Measurements from ENCODE around the gene FRY. TPM values are rescaled to one million over a fixed set of nuclear protein-coding genes. Genes with fewer than 3 reads are reported as not detected.

Gene FRY
- total RNA-seq, 1 experiment from 2014 or later: 5.3 TPM

GRCh38 chr13:32042551-32042950 is 11.0 kb downstream of the FRY start:
- no peaks in the 10 kb centered on the region for H3K9me3 Mint-ChIP-seq
- ATAC-seq (no peak), DNase-seq (ENCODE audit: low spot score) (no peak)
- H3K4me3 Mint-ChIP-seq: no peak overlapping the region
- peaks cover 13% of the 10 kb centered on the region for H3K4me1 Mint-ChIP-seq
- no peaks in the 10 kb centered on the region for H3K27me3 Mint-ChIP-seq (ENCODE audit: low read depth)
- H3K36me3 Mint-ChIP-seq: no peaks in the 10 kb centered on the region
- TF ChIP-seq ELF4 (CRISPR knock-in tag; IDR thresholded peaks at IDR 0.05; ENCODE audit: low read depth) (no peak), ZNF532 (CRISPR knock-in tag; IDR thresholded peaks at IDR 0.05; ENCODE audit: borderline replicate concordance) (no peak), NR1H2 (CRISPR knock-in tag; IDR thresholded peaks at IDR 0.05) (no peak), NR2C2 (CRISPR knock-in tag; IDR thresholded peaks at IDR 0.05) (no peak), SMAD4 (CRISPR knock-in tag; IDR thresholded peaks at IDR 0.05) (no peak), MLX (CRISPR knock-in tag; IDR thresholded peaks at IDR 0.05) (no peak), ERG (CRISPR knock-in tag; IDR thresholded peaks at IDR 0.05) (no peak), CTCF (IDR thresholded peaks at IDR 0.05) (no peak), AFF4 (CRISPR knock-in tag; IDR thresholded peaks at IDR 0.05; ENCODE audit: borderline replicate concordance) (no peak), ZNF232 (CRISPR knock-in tag; IDR thresholded peaks at IDR 0.05) (no peak), ATF6 (CRISPR knock-in tag; IDR thresholded peaks at IDR 0.05) (no peak), CDX4 (CRISPR knock-in tag; IDR thresholded peaks at IDR 0.05; ENCODE audit: borderline replicate concordance) (no peak)
- POLR2A ChIA-PET: no interaction called here
- CTCF ChIA-PET: no interaction called here
- no peak overlapping the region for H3K27ac Mint-ChIP-seq

Measured in WTC11 (cell line).